Central memory CD8-positive, alpha-beta T cell (primary cell): Measurements from ENCODE around the gene ZNF469.

Experiments
- ATAC-seq: fragments of 150-1000 bp; cut with Tn5 transposase; replicated peaks from 2 replicates; pipeline ENCODE4 v1.10.0; 2022; ENCODE audit warnings: mild to moderate bottlenecking, moderate FRiP score, moderate number of reproducible peaks; ENCODE audit not compliant: poor library complexity, severe bottlenecking; ENCODE audit errors: extremely low read depth
- DNase-seq, 2 donors: peaks; one replicate each; pipeline ENCODE4 v3.0.0; 2021; ENCODE audit warnings: low spot score in 2 of 2
- H3K27ac Mint-ChIP-seq: one replicate; pipeline ENCODE4 v1.8.0; 2022; ENCODE audit warnings: low read depth, mild to moderate bottlenecking, moderate library complexity, mixed read lengths
- H3K27me3 Mint-ChIP-seq: one replicate; pipeline ENCODE4 v1.8.0; 2022; ENCODE audit warnings: mixed read lengths
- H3K36me3 Mint-ChIP-seq: one replicate; pipeline ENCODE4 v1.8.0; 2022; ENCODE audit warnings: mild to moderate bottlenecking, moderate library complexity, mixed read lengths; ENCODE audit not compliant: insufficient read depth
- H3K4me1 Mint-ChIP-seq: one replicate; pipeline ENCODE4 v1.8.0; 2022; ENCODE audit warnings: mixed read lengths
- H3K4me3 Mint-ChIP-seq: one replicate; pipeline ENCODE4 v1.8.0; 2022; ENCODE audit warnings: mild to moderate bottlenecking, moderate library complexity, mixed read lengths
- H3K9me3 Mint-ChIP-seq: one replicate; pipeline ENCODE4 v1.8.0; 2022; ENCODE audit warnings: mixed read lengths

The ZNF469 gene

DNA sequence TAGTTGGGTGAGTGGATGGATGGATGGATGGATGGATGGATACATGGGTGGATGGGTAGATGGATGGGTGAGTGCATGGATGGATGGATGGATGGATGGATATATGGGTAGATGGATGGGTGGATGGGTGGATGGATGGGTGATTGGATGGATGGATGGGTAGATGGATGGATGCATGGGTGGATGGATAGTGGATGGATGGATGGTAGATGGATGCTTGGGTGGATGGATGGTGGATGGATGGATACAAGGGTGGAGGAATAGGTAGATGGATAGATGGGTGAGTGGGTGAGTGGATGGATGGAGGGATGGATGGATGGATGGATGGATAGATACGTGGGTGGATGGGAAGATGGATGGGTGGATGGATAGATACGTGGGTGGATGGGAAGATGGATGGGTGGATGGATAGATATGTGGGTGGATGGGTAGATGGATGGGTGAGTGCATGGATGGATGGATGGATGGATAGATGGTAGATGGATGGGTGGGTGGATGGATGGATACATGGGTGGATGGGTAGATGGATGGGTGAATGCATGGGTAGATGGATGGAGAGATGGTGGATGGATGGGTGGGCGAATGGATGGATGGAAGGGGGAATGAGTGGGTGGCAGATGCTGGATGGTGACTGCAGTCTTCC, 19.0 kb downstream of the ZNF469 start:
- H3K27me3 Mint-ChIP-seq: peaks cover 11% of the 10 kb centered on the region
- H3K4me3 Mint-ChIP-seq: no peak overlapping the region
- H3K9me3 Mint-ChIP-seq: peaks cover 4% of the 10 kb centered on the region
- no peaks in the 10 kb centered on the region for H3K36me3 Mint-ChIP-seq
- DNase-seq (no peak), ATAC-seq (no peak)
- H3K4me1 Mint-ChIP-seq: no peaks in the 10 kb centered on the region
- H3K27ac Mint-ChIP-seq: no peak overlapping the region

DNA sequence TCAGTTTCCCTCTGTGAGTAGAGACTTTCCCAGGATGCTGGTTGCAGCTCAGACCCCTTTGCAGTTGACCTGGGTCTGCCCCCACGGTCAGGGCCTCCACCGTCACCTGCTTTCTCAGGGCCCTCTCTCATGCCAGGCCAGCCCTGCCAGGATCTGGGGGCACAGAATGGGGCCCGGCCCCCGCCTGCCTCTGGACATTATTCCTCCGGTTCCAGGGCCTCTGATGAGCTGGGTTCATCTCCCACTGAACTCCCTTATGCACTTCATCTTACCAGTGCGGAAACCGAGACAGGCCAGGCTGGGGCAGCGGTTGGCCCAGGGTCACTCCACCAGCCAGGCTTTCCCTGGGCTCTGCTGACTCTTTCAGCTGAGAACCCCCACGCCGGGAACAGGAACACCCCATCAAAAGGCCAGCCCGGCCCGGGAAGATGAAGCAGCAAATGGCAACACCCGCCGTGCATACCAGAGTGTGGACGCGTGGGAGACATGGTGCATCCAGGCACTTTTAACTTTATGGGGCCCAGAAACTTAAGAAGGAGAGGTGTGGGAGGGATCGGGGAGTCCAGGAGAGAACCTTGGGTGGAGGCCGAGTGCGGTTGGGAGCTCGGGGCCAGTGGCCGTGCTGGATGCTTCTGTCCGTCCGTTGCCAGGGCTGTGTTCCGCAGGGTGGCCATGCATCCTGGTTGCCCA, 19.9 kb downstream of the ZNF469 start:
- Mint-ChIP-seq H3K9me3 (peaks cover 4% of the 10 kb centered on the region), H3K36me3 (peaks cover 1% of the 10 kb centered on the region), H3K4me3 (no peak overlapping the region), H3K4me1 (no peaks in the 10 kb centered on the region), H3K27me3 (peaks cover 11% of the 10 kb centered on the region), H3K27ac (no peak overlapping the region)
- no peak for ATAC-seq
- DNase-seq: no peak

DNA sequence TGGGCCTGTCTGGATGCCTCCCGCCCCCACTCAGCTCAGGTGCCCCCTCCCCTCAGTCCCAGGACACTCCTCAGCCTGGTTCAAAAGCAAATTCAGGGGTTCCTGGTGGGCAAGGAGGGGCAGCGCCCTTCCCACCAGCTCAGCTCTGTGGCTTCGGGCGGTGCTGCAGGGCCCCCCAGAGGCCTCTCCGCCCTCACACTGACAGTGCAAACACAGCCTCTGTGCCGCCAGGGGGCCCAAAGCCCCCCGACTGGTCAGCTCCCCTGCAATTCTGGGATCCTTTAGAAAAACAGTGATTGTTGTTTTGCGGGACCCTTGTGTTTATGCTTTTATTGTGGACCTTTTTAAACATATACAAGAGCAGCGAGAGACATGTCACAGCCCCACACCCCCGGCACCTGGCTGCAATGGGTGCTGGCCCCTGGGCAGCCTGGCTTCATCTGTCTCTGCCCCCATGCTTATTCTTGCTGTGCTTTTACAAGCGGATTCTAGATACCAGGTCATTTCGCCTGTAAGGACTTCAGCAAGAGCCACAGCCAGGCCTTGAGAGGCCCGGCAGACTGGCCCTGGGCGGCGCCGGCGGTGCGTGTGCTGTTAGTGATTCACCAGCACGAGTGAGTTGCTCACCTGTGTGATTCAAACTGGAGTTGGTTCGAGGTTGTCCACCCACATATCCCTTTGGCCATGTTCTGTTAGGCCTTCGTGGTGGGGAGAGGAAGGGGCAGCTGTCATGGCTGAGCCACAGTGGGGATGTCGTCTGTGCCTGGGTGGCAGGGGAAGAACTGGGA, 21.2 kb downstream of the ZNF469 start:
- no peak overlapping the region for H3K27ac Mint-ChIP-seq
- peaks cover 11% of the 10 kb centered on the region for H3K27me3 Mint-ChIP-seq
- no peaks in the 10 kb centered on the region for H3K4me1 Mint-ChIP-seq
- no peak for DNase-seq
- no peak for ATAC-seq
- H3K4me3 Mint-ChIP-seq: no peak overlapping the region
- peaks cover 2% of the 10 kb centered on the region for H3K36me3 Mint-ChIP-seq
- H3K9me3 Mint-ChIP-seq: no peaks in the 10 kb centered on the region

DNA sequence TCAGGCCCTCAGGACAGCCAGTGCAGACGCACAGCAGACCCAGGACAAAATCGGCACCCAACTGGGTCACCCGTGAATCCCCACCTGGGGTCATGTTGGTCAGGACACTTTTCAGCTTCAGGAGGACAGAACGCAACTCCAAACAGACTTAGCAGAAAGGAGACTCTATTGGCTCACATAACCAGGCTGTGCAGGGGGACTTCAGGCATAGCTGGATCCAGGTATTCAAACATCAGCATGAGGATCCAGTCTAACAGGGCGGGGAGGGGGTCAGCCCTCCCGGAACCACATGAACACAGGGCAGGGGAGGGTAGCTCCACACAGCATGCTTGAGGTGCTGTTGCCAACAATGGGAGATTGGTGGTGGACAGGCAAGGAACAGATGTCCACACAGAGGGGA, 22.0 kb downstream of the ZNF469 start:
- DNase-seq (no peak), ATAC-seq (no peak)
- peaks cover 11% of the 10 kb centered on the region for H3K27me3 Mint-ChIP-seq
- H3K27ac Mint-ChIP-seq: no peak overlapping the region
- no peaks in the 10 kb centered on the region for H3K9me3 Mint-ChIP-seq
- peaks cover 2% of the 10 kb centered on the region for H3K36me3 Mint-ChIP-seq
- H3K4me1 Mint-ChIP-seq: no peaks in the 10 kb centered on the region
- no peak overlapping the region for H3K4me3 Mint-ChIP-seq

DNA sequence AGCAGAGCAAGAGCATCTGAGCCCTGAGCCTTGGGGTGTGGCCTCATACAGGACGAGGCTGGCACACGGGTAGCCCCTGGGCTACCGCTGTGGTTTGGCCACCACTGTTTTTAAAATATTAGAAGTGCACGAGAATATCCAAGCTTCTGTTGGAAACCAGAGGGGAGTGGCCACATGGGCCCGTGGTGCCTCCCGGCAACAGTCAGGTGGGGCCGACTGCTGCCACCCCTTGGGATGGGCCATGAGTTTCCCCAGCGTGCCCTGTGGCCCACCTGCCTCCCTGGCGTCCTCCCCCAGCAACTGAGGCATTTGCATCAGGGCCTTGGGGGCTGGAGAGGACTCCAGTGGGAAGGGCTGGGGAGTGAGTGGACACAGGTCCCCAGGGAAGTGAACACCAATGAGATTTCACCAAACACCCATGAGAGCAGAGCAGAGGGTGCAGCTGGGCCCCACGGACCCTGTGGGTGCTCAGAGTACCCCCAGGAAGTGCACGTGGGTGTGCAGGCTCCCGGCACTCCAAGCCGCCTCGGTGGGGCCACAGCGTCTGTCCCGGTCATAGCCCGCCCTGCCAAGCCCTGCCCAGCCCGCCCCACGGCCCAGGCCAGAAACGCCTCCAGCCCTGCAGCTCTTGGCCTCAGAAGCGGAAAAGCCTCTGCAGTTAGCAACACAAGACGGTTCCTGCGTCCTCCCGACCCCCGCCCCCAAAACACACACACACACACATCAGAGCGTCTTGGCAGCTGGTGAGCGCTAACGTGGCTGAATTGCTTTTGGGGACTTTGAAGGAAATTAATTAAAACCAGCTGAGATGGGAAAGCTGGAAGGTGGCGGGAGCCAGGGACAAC, 22.7 kb downstream of the ZNF469 start:
- ATAC-seq (no peak), DNase-seq (no peak)
- Mint-ChIP-seq H3K36me3 (peaks cover 2% of the 10 kb centered on the region), H3K9me3 (no peaks in the 10 kb centered on the region), H3K4me1 (no peaks in the 10 kb centered on the region), H3K27ac (no peak overlapping the region), H3K4me3 (no peak overlapping the region), H3K27me3 (peaks cover 11% of the 10 kb centered on the region)

DNA sequence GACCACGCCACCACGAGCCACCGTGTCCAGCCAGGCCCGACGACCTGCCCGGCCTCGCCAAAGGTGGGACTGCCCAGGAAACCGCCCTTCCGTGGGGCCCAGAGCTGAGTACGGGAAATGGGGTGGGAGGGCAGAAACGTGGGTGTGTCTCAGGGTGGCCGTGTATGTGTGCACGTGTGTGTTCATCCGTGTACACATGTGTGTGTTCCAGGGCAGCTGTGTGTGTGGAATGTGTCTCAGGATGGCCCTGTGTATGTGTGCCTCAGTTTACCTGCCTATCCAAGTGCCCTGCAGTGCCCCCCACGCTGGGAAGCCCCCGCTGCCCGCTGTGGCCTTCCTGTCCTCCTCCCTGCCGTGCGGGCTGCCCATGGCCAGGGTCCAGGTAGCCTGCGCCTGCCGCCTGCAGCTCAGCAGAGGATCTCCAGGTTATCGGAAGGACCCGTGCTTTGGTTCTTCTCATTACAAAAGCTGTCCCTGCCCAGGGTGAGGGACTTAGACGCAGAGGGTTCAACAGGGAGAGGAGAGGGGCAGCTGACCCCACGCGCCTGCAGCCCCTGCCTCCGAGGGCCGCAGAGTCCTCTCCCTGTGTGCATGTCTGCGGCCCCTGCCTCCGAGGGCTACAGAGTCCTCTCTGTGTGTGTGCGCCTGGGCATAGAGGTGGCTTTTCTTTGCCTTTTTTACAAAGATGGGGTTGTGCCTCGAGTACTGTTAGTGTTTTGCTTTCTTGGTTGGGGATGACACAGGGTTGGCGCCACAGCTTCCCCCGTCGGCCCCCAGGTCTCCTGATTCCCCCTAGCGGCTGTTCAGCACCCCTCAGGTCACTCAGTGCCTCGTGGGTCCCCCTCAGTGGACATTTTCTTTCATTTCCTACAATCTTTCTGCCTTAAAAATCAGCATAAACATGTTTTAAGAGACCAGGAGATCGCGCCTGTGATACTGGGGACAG, 23.6 kb downstream of the ZNF469 start:
- DNase-seq: no peak
- Mint-ChIP-seq H3K27ac (no peak overlapping the region), H3K4me1 (no peaks in the 10 kb centered on the region), H3K9me3 (no peaks in the 10 kb centered on the region), H3K27me3 (peaks cover 11% of the 10 kb centered on the region), H3K4me3 (no peak overlapping the region), H3K36me3 (peaks cover 2% of the 10 kb centered on the region)
- ATAC-seq: no peak

DNA sequence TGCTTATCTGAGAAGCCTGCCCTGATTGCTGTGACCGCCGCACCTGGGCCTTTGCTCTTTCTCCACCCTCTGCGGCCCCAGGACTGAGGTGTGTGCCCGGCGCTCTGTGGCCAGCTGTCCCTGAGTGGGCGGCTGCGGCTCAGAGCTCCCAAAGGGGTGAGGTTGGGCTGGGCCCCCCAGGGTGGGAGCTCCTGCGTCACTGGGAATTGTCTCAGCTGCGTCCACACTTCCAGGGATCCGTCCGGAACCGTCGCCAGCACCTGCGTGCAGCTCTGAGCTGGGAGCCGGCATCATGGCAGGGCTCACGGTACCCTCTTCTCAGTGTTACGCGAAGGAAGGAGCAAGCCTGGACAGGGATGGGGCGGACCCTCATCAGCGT, 24.3 kb downstream of the ZNF469 start:
- Mint-ChIP-seq H3K36me3 (peaks cover 2% of the 10 kb centered on the region), H3K27me3 (peaks cover 11% of the 10 kb centered on the region), H3K4me1 (no peaks in the 10 kb centered on the region), H3K27ac (no peak overlapping the region), H3K9me3 (no peaks in the 10 kb centered on the region), H3K4me3 (no peak overlapping the region)
- DNase-seq: no peak
- no peak for ATAC-seq

DNA sequence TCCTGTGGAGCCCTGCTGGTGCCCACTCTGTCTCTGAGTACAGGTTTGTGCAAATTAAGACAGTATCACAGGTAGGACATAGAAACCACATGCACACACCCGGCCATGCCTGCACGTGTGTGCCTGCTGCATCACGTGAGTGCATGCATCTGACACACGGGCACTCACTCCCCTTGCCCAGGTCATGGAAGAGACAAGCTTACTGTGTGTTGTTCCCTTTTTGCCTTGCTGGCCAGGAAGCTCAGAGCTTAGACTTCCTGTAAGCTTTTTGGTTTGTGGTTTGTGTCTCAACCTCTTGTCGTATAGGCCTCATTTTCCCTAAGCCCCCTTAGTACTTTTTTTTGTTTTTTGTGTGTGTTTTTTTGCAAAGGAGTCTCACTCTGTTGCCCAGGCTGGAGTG, 25.0 kb downstream of the ZNF469 start:
- Mint-ChIP-seq H3K4me1 (no peaks in the 10 kb centered on the region), H3K27me3 (peaks cover 11% of the 10 kb centered on the region), H3K4me3 (no peak overlapping the region), H3K27ac (no peak overlapping the region), H3K9me3 (no peaks in the 10 kb centered on the region), H3K36me3 (peaks cover 2% of the 10 kb centered on the region)
- DNase-seq (no peak), ATAC-seq (no peak)

DNA sequence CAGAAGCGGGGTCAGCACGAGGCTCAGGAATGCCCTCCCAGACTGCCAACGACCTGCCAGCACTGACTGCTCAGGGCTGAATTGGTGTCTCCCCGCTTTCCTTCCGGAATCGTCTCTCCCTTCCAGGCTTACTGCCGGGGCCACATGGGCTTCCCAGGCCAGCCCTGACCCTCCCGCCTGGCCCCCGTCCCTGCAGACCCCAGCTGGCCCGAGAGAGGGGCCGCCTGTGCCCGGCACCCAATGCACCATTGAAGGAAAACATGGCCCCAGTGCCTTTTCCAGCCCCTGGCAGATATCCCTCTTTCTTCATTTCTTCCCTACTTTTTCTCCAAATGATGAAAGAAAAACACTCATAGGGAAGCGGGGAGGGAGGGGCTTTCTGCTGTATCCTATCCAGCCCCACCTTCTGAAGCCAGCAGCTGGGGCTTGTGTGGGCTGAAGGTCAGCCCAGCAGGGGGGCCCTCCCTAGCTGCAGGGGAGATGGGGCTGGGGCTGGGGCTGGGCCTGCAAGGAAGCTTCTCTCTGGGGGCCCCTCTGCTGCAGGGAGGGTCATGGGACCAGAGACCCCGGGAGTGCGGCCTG, 25.9 kb downstream of the ZNF469 start:
- Mint-ChIP-seq H3K4me3 (no peak overlapping the region), H3K9me3 (no peaks in the 10 kb centered on the region), H3K36me3 (peaks cover 2% of the 10 kb centered on the region), H3K27me3 (peaks cover 11% of the 10 kb centered on the region), H3K27ac (no peak overlapping the region), H3K4me1 (no peaks in the 10 kb centered on the region)
- DNase-seq: no peak
- no peak for ATAC-seq

DNA sequence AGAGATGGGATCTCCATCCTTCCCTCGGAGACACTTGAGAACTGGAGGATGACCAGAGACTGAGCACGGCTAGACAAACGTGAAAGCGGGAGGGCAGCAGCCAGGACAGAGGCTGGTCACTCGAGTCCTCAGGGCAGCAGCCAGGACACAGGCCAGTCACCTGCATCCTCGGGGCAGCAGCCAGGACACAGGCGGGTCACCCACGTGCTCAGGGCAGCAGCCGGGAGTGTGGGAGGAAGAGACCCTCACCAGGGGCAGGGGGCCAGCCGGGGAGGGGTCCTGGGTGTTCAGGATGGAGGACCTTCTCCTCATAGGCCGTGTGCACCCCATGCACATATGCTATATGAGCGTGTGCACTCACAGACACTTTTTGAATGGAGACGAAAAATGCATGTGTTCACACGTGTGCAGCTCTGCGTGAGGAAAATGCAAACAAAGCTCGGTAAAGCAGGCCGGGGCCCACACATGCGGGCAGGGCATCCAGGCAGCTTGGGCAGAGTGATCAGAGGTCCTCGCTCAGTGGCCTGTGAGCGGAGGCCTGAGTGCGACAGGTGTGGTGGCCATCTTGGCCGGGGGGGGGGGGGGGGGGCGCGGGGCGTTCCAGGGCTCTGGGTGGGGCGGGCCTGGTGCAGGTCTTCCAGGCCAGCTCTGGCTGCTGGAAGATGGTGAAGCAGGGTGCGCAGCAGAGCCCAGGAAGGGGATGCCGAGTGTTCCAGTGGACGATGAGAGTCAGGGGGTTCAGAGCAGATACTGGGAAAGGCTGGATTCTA, 26.7 kb downstream of the ZNF469 start:
- Mint-ChIP-seq H3K9me3 (no peaks in the 10 kb centered on the region), H3K4me3 (no peak overlapping the region), H3K4me1 (no peaks in the 10 kb centered on the region), H3K27ac (no peak overlapping the region), H3K27me3 (peaks cover 5% of the 10 kb centered on the region), H3K36me3 (peaks cover 2% of the 10 kb centered on the region)
- DNase-seq: no peak
- ATAC-seq: no peak
